GM21723 (cell line): Measurements from ENCODE around the gene CHCHD3.
"Not testable (repeated sequence)": the region's sequence is repeated elsewhere in the genome, so short reads cannot be mapped to it uniquely, and the experiment has no call there.

Experiments used
- ATAC-seq: cut with Tn5 transposase; IDR thresholded peaks from one replicate; pipeline ENCODE4 v1.9.1; 2021; ENCODE audit warnings: mild to moderate bottlenecking, moderate library complexity; ENCODE audit not compliant: unreplicated experiment

The CHCHD3 gene

GRCh38 chr7:132910657-132911056 lies 171.2 kb downstream of the CHCHD3 start:
- ATAC-seq, result no peak

- no peak for ATAC-seq
These were observed 174.4 kb downstream of the CHCHD3 start for GRCh38 chr7:132907380-132907940.

- no peak for ATAC-seq
These were observed 175.6 kb downstream of the CHCHD3 start for GRCh38 chr7:132906193-132906835.

- not testable (repeated sequence) for ATAC-seq
These were observed 176.8 kb downstream of the CHCHD3 start for GRCh38 chr7:132905136-132905535.

- ATAC-seq, result no peak
These were observed 177.7 kb downstream of the CHCHD3 start for GRCh38 chr7:132904209-132904608.

- ATAC-seq, result not testable (repeated sequence)
These were observed 179.6 kb downstream of the CHCHD3 start for GRCh38 chr7:132902294-132902693.

GRCh38 chr7:132901241-132901640 lies 180.6 kb downstream of the CHCHD3 start:
- no peak for ATAC-seq

GRCh38 chr7:132899833-132900232 lies 182.1 kb downstream of the CHCHD3 start:
- ATAC-seq, result no peak

GRCh38 chr7:132898641-132899175 lies 183.2 kb downstream of the CHCHD3 start:
- not testable (repeated sequence) for ATAC-seq

- ATAC-seq, result no peak
These were observed 184.7 kb downstream of the CHCHD3 start for GRCh38 chr7:132897093-132897687.

- ATAC-seq, result no peak
These were observed 186.7 kb downstream of the CHCHD3 start for GRCh38 chr7:132895231-132895630.

GRCh38 chr7:132893560-132893959 lies 188.3 kb downstream of the CHCHD3 start:
- no peak for ATAC-seq

- ATAC-seq, result not testable (repeated sequence)
These were observed 189.1 kb downstream of the CHCHD3 start for GRCh38 chr7:132892744-132893143.

GRCh38 chr7:132891554-132891953 lies 190.3 kb downstream of the CHCHD3 start:
- ATAC-seq, result no peak

GRCh38 chr7:132882714-132883428 lies 199.0 kb downstream of the CHCHD3 start:
- ATAC-seq, result peak; percentile 65

GRCh38 chr7:132881317-132881716 lies 200.6 kb downstream of the CHCHD3 start:
- ATAC-seq, result no peak

- ATAC-seq, result no peak
These were observed 202.3 kb downstream of the CHCHD3 start for GRCh38 chr7:132879579-132879978.

GRCh38 chr7:132878204-132878919 lies 203.5 kb downstream of the CHCHD3 start:
- ATAC-seq, result no peak

- ATAC-seq, result no peak
These were observed 204.3 kb downstream of the CHCHD3 start for GRCh38 chr7:132877573-132877972.

- ATAC-seq, result no peak
These were observed 205.3 kb downstream of the CHCHD3 start for GRCh38 chr7:132876576-132876975.

GRCh38 chr7:132872034-132872433 lies 209.9 kb downstream of the CHCHD3 start:
- peak; percentile 84 for ATAC-seq
